A549 (cell line): Measurements from ENCODE around the gene EIF5. TPM values are rescaled to one million over a fixed set of nuclear protein-coding genes. Genes with fewer than 3 reads are reported as not detected.
A peak's percentile ranks its signal among the peaks of the same experiment; 100 is the strongest.

ENCODE experiments used
- ATAC-seq, 2 experiments: fragments of 200-7000 bp in 1 of 2; fragments of >200 bp in 1 of 2; cut with Nextera tagmentation in 1 of 2; cut with Tn5 transposase in 1 of 2; 3 replicates each; pipeline versions ENCODE4 v1.8.0 to v1.9.1; 2018 to 2020; ENCODE audit warnings: mild to moderate bottlenecking in 1 of 2, moderate library complexity in 1 of 2
- CTCF ChIA-PET: fragments of 300-600 bp; sonication (Branson Sonifier 250); formaldehyde crosslinking; extraction: SDS; loops from one replicate; lab custom pipeline; 2021; ENCODE audit warnings: antibody characterized with exemption, inconsistent platforms; lab: Yijun Ruan, JAX
- POLR2A ChIA-PET: fragments of 350-600 bp; formaldehyde crosslinking; extraction: SDS; loops from one replicate; lab custom pipeline; 2021; ENCODE audit warnings: antibody characterized with exemption, inconsistent platforms; lab: Yijun Ruan, JAX
- DNase-seq, 2 experiments: peaks; one replicate each; pipeline versions ENCODE4 v3.0.0 to v3.0.0-alpha.2; 2011 to 2016; ENCODE audit warnings: low read depth in 1 of 2, low spot score in 1 of 2
- FAIRE-seq: peaks from 2 replicates; lab custom pipeline; 2011; peaks lifted over from hg19 to GRCh38; lab: Jason Lieb, UNC
- H3K27ac ChIP-seq, 2 experiments: fragments of >200 bp; sonication (Bioruptor Twin); formaldehyde crosslinking; 3 replicates each; pipeline ENCODE4 v1.5.1; 2016 to 2017
- H3K4me1 ChIP-seq: fragments of >200 bp; sonication (Bioruptor Twin); formaldehyde crosslinking; 3 replicates; pipeline ENCODE4 v1.6.1; 2016
- H3K4me2 ChIP-seq: fragments of >200 bp; sonication (Bioruptor Twin); formaldehyde crosslinking; 3 replicates; pipeline ENCODE4 v1.6.1; 2016
- H3K4me3 ChIP-seq: fragments of >200 bp; sonication (Bioruptor Twin); formaldehyde crosslinking; 3 replicates; pipeline ENCODE4 v1.5.1; 2016
- H3K9me3 ChIP-seq: fragments of >200 bp; sonication (Bioruptor Twin); formaldehyde crosslinking; 3 replicates; pipeline ENCODE4 v1.6.1; 2016
- CBX2 ChIP-seq: fragments of 200-600 bp; sonication (generic); IDR thresholded peaks from 2 replicates; pipeline ENCODE4 v1.6.1; 2016; ENCODE audit warnings: low read depth, mild to moderate bottlenecking, borderline replicate concordance
- CHD2 ChIP-seq: fragments of 150-350 bp; IDR thresholded peaks from 2 replicates; pipeline ENCODE4 v1.6.1; 2014; ENCODE audit warnings: low read length; ENCODE audit not compliant: partially characterized antibody
- CHD4 ChIP-seq: fragments of 200-600 bp; sonication (generic); IDR thresholded peaks from 2 replicates; pipeline ENCODE4 v1.6.1; 2016; ENCODE audit warnings: antibody characterized with exemption, mild to moderate bottlenecking, borderline replicate concordance
- CTCF ChIP-seq: fragments of >200 bp; sonication (Bioruptor Twin); formaldehyde crosslinking; IDR thresholded peaks from 3 replicates; pipeline ENCODE4 v1.5.1; 2016
- ELK1 ChIP-seq: fragments of 150-350 bp; IDR thresholded peaks from 2 replicates; pipeline ENCODE4 v1.6.1; 2014; ENCODE audit warnings: low read depth, mild to moderate bottlenecking, low read length
- FOSB ChIP-seq: fragments of 250-450 bp; sonication (Bioruptor Pico); IDR thresholded peaks from 2 replicates; pipeline ENCODE4 v1.5.0; 2020; ENCODE audit warnings: mild to moderate bottlenecking, moderate library complexity
- FOSL2 ChIP-seq, 2 experiments: fragments of 450-650 bp in 1 of 2; fragments of >200 bp in 1 of 2; sonication (Bioruptor Twin) in 1 of 2; formaldehyde crosslinking; IDR thresholded peaks; 2 replicates each; pipeline versions ENCODE4 v1.5.0 to v1.6.1; 2016 to 2020; ENCODE audit warnings: mild to moderate bottlenecking in 1 of 2, moderate library complexity in 1 of 2
- HDAC2 ChIP-seq: fragments of 200-600 bp; sonication (generic); IDR thresholded peaks from 2 replicates; pipeline ENCODE4 v1.6.1; 2016
- MAFK ChIP-seq: fragments of 450-650 bp; IDR thresholded peaks from 2 replicates; pipeline ENCODE4 v1.6.1; 2014; ENCODE audit not compliant: partially characterized antibody
- MYC ChIP-seq: IDR thresholded peaks from 2 replicates; pipeline ENCODE4 v1.6.1; 2012; ENCODE audit warnings: mild to moderate bottlenecking, inconsistent platforms, low read length, improper control_type of control experiment, borderline replicate concordance
- NR3C1 ChIP-seq: fragments of >200 bp; sonication (Bioruptor Twin); formaldehyde crosslinking; IDR thresholded peaks from 3 replicates; pipeline ENCODE4 v1.6.1; 2017
- POLR2A ChIP-seq: IDR thresholded peaks from 2 replicates; pipeline ENCODE4 v1.6.1; 2012; ENCODE audit warnings: mild to moderate bottlenecking, low read length
- POLR2AphosphoS2 ChIP-seq: conservative IDR thresholded peaks from 2 replicates; pipeline ENCODE4 v1.6.1; 2012; ENCODE audit warnings: low read length, improper control_type of control experiment, inconsistent platforms
- RAD21 ChIP-seq, 2 experiments: fragments of >200 bp in 1 of 2; sonication (Bioruptor Twin) in 1 of 2; formaldehyde crosslinking in 1 of 2; IDR thresholded peaks in 1 of 2; conservative IDR thresholded peaks in 1 of 2; 2 replicates in 1 of 2; 3 replicates in 1 of 2; pipeline ENCODE4 v1.6.1; 2012 to 2018; ENCODE audit warnings: inconsistent platforms in 1 of 2
- REST ChIP-seq: fragments of 200-600 bp; sonication (generic); IDR thresholded peaks from 2 replicates; pipeline ENCODE4 v1.6.1; 2016; ENCODE audit warnings: antibody characterized with exemption, mild to moderate bottlenecking, moderate library complexity
- SREBF2 ChIP-seq: fragments of 450-650 bp; IDR thresholded peaks from 2 replicates; pipeline ENCODE4 v1.6.1; 2014; ENCODE audit warnings: mild to moderate bottlenecking, moderate library complexity
- TFCP2L1 ChIP-seq: fragments of 250-450 bp; sonication (Bioruptor Pico); IDR thresholded peaks from 2 replicates; pipeline ENCODE4 v1.5.0; 2021; ENCODE audit warnings: mild to moderate bottlenecking
- TP53 ChIP-seq: fragments of 250-450 bp; sonication (Bioruptor Pico); IDR thresholded peaks from 2 replicates; pipeline ENCODE4 v1.5.0; 2021; ENCODE audit warnings: mild to moderate bottlenecking, moderate library complexity
- ZC3H11A ChIP-seq: fragments of 450-650 bp; IDR thresholded peaks from 2 replicates; pipeline ENCODE4 v1.6.1; 2014; ENCODE audit warnings: antibody characterized with exemption, mild to moderate bottlenecking
- ZSCAN20 ChIP-seq: fragments of 250-450 bp; sonication (Bioruptor Pico); IDR thresholded peaks from 2 replicates; pipeline ENCODE4 v1.8.0; 2022; ENCODE audit warnings: mild to moderate bottlenecking, moderate library complexity
- WGBS: methylation state at CpG from one replicate; pipeline ENCODE4 v1.1.6; 2017; ENCODE audit errors: missing lambda C conversion rate; 5-methylcytosine and 5-hydroxymethylcytosine counted together
- polyA plus RNA-seq, 4 experiments: library from polyadenylated mRNA; depleted of rRNA in 3 of 4; stranded (reverse); fragments of >200 nt; fragmentation: RNase III in 1 of 4; extraction: RNeasy Plus Mini Kit Qiagen cat#74134 plus additional on column Dnase treatment in 1 of 4; gene quantifications; 2 replicates in 3 of 4; 3 replicates in 1 of 4; pipeline ENCODE4 v1.2.3, GENCODE V29; 2011 to 2017

EIF5 gene
- polyA plus RNA-seq, 2 of the 4 experiments (the other 2 are of a cell fraction), result 276 to 591 TPM

DNA sequence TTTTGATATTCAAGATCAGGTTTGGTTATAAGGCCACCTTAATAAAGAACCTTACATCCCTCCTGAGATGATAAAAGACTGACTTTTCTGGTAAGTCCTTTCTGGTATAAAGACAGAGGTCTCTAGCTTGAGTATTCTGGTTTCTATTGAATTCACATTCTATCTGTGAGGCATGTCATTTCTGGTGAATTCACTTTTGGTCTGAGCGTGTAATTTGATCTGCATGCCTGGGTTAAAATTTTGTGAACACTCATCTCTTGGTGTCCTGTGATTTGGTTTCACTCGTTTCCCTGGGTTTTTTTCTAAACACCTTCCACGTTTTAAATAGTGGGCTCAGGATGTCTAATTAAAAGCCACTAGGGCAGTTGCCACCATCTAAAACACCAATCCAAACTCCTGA, 12.2 kb downstream of the EIF5 start:
- no peak for FAIRE-seq
- DNase-seq, result no peak
- POLR2A ChIA-PET, result interaction anchor here (2.1 to 5.3 kb wide), 2 partner anchors 11 to 32 kb away, joined by 4 to 66 read pairs; partner anchors contain the start of gene EIF5
- 72% methylated on average over 3 of the region's 3 CpGs for WGBS
- TF ChIP-seq POLR2AphosphoS2, result 0 out of 2 replicates have a peak, but pooled peaks have one; percentile 18
- no peak for TF ChIP-seq TP53 (CRISPR knock-in tag)
- Histone ChIP-seq H3K4me1 (no peaks in the 10 kb centered on the region), H3K4me3 (no peak overlapping the region), H3K27ac (no peak overlapping the region), H3K9me3 (no peaks in the 10 kb centered on the region), H3K4me2 (no peak overlapping the region)
- ATAC-seq, result peak in 1 of 2 experiments; percentile 8; a peak in 3 of 6 replicates
- CTCF ChIA-PET, result interaction anchor here (0.6 to 3.8 kb wide), 4 partner anchors 18 to 268 kb away, joined by 4 to 27 read pairs (median 12); no protein-coding TSS in a partner anchor

GRCh38 chr14:103347091-103347815, 13.2 kb downstream of the EIF5 start:
- WGBS, result 88% methylated on average over 12 of the region's 12 CpGs
- no peak overlapping the region for H3K4me3 ChIP-seq
- ChIA-PET CTCF (interaction anchor here (0.7 to 3.5 kb wide), 6 partner anchors 11 to 273 kb away, joined by 3 to 20 read pairs (median 4); no protein-coding TSS in a partner anchor), POLR2A (interaction anchor here (5.3 kb wide), 1 partner anchor 12 kb away, joined by 66 read pairs; the partner anchor contains the start of gene EIF5)
- H3K9me3 ChIP-seq, result peaks cover 3% of the 10 kb centered on the region; the same call in 1 of the 3 replicates
- no peak overlapping the region for H3K4me2 ChIP-seq
- no peak for TF ChIP-seq MYC
- peak; percentile 4 for TF ChIP-seq MAFK
- TF ChIP-seq POLR2AphosphoS2, result peak; percentile 16; the same call in 1 of the 2 replicates
- DNase-seq (no peak), ATAC-seq (peak; percentile 44 to 49), FAIRE-seq (no peak)
- H3K4me1 ChIP-seq, result no peaks in the 10 kb centered on the region
- no peak overlapping the region for H3K27ac ChIP-seq

GRCh38 chr14:103348154-103348553, 14.1 kb downstream of the EIF5 start:
- Histone ChIP-seq H3K27ac (no peak overlapping the region), H3K9me3 (peaks cover 6% of the 10 kb centered on the region; the same call in 1 of the 3 replicates), H3K4me3 (no peak overlapping the region), H3K4me2 (no peak overlapping the region), H3K4me1 (no peaks in the 10 kb centered on the region)
- FAIRE-seq (no peak), ATAC-seq (peak; percentile 7 to 30; a peak in 2 of 6 replicates), DNase-seq (no peak)
- 73% methylated on average over 5 of the region's 5 CpGs for WGBS
- no peak for TF ChIP-seq POLR2A
- TF ChIP-seq CHD4, result no peak
- no peak for TF ChIP-seq ZC3H11A
- TF ChIP-seq ZSCAN20 (CRISPR knock-in tag), result no peak
- TF ChIP-seq RAD21 (conservative IDR thresholded peaks at IDR 0.05 in 1 of 2, IDR thresholded peaks at IDR 0.05 in 1 of 2), result no peak
- no peak for TF ChIP-seq SREBF2
- TF ChIP-seq ELK1, result no peak
- no peak for TF ChIP-seq CTCF
- no peak for TF ChIP-seq CBX2
- no peak for TF ChIP-seq TP53 (CRISPR knock-in tag)
- TF ChIP-seq NR3C1, result no peak
- no peak for TF ChIP-seq REST
- TF ChIP-seq FOSL2 (IDR thresholded peaks at IDR 0.05), result no peak
- TF ChIP-seq FOSL2 (CRISPR knock-in tag; IDR thresholded peaks at IDR 0.05), result no peak
- TF ChIP-seq FOSB (CRISPR knock-in tag), result no peak
- no peak for TF ChIP-seq CHD2
- no peak for TF ChIP-seq TFCP2L1 (CRISPR knock-in tag)
- no peak for TF ChIP-seq HDAC2
- POLR2A ChIA-PET, result no interaction called here
- CTCF ChIA-PET, result interaction anchor here (0.7 to 3.5 kb wide), 6 partner anchors 12 to 273 kb away, joined by 3 to 20 read pairs (median 4); no protein-coding TSS in a partner anchor
